Middle frontal gyrus (tissue), 1 donor: Measurements from ENCODE around the gene PSMD10.

Experiments used
- DNase-seq: peaks from one replicate; pipeline ENCODE4 v3.0.0-alpha.2; 2015; ENCODE audit warnings: low spot score; ENCODE audit errors: extremely low spot score

Gene PSMD10

DNA sequence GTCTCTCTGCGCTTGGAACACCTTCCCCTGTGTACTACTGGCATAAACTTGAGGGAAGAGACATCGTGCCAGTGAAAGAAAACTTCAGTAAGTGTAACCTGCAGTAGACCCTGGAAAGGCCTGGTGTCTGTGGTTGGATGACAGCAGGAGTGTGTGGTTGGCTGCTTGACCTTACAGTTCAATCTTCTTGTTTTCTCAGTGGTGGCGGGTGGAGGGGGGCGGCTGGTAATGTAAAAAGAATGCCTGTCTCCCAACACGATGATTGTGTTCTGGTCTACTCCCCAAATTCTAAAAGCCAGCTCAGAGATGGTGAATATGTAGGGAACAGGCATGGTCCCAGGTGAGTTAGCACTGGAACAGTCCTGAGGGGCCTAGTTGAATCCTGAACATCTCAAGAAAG, 18.6 kb downstream of the PSMD10 start:
- no peak for DNase-seq

DNA sequence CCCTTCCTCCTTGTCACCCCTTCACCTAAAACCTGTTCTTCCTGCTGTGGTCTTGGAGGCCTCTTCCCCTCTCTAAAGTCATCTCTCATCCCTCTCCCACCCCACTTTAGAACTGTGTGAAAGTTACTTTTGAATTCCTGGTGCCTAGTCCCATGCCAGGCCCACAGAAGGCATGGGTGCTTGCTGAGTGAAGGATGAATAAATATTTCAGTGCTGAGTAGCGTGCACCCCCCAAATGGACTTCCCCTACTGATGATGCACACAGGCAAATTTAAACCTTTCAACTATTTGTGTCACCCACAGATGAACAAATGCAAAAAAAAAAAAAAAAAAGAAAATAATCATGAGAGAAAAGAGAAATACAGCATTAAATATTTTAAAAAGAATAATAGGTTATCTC, 19.8 kb downstream of the PSMD10 start:
- DNase-seq: no peak

DNA sequence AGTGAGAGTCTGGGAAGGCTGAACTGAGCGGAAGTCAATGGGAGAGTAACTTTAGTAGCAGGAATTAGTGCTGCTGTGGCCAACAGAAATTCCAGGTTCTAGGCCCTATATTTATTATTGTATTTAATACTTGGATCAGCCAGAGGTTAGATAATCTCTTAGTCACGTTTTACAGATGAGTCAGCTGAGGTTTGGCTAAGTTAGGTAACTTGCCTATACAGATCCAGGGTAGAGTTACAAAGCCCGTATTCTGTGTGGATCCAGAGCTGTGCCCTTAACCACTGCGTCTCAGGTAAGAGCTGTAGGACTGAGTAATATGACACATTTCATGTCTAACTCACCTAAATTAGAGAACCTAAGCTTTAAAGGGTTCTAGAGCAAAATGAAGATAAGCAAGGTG, 20.5 kb downstream of the PSMD10 start:
- no peak for DNase-seq

GRCh38 chrX:108068121-108068520, 23.2 kb downstream of the PSMD10 start:
- no peak for DNase-seq

DNA sequence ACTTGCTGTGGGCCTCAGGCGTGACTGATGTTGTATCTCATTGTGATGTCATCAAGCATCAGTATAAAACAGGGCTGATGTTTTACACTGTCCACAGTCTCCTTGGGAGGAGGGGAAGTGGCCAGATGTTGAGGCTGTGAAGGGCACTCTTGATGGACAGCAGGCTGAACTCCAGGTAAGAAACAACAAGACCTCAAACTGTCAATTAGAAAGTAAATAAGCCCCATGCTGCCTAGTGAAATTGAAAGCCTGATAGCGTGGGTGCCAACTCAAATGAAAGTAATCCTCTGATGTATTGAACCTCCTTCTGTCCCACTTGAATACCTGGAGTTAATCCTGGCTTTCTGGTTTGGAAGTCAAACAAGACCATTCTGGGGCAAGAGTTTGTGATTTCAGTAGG, 26.7 kb downstream of the PSMD10 start:
- DNase-seq: no peak

DNA sequence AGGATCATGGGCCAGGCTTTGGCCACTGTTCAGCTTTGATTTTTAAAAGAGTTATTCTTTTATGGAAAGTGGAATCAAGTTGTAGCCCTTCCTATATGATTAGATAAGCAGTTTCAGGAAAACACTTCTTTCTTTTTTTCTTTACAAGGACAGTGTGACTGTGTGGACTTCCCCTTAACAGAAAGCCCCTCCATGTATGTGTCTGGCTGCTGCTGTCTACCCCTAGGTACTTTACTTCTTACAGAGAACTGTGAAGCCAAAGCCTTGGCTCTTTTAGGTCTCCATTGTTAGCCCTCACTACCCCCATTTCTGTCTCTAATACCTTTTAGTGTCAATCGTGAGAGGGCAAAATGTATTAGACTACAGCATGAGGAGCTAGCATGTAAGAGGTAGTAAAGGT, 27.3 kb downstream of the PSMD10 start:
- DNase-seq: no peak

DNA sequence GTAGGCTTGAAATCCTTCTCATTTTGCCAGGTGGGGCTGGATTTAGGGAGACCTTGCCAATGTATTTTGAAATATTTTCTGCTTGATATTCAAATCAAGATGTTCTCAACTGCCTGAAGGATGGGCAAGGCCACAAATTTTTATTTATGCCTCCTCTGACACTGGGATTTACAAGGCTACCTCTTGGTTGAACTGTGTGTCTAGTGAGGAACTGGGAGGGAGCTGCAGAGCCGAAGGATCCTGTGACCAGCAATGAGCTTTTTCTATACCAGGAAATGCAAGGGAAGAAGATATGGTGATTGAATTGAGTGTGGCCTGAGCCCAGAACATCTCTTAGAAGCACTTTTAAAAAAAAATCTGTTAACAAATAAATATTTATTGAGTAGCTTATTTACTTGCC, 31.5 kb downstream of the PSMD10 start:
- no peak for DNase-seq

DNA sequence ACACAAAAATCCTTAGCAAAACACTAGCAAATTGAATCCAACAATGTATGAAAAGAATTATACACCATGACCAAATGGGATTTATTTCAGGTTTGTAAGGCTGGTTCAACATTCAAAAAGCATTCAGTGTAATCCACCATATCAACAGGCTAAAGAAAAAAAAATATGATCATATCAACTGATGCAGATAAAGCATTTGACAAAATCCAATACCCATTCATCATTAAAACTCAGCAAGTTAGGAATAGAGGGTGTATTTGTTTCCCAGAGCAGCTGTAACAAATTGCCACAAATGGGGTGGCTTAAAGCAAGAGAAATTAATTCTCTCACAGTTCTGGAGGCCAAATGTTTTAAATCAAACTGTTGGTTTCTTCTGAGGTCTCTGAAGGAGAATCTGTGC, 35.8 kb downstream of the PSMD10 start:
- no peak for DNase-seq

DNA sequence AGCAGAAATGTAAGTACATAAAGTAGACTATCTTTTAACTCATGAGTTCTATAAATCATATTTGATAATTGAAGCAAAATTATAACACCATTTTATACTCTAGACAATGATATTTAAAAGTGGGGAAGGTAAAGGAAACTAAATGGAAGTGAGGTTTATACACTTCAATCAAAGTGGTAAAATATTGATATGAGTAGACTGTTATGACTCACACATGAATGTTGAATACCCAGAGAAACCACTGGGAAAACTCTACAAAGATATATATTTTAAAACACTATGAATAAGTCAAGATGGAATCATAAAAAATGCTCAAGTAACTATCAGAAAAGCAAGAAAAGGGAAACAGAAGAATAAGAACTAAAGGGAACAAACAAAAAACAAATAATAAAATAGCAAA, 38.1 kb downstream of the PSMD10 start:
- no peak for DNase-seq

- DNase-seq: no peak
These were observed 41.7 kb downstream of the PSMD10 start for GRCh38 chrX:108049649-108050048.

DNA sequence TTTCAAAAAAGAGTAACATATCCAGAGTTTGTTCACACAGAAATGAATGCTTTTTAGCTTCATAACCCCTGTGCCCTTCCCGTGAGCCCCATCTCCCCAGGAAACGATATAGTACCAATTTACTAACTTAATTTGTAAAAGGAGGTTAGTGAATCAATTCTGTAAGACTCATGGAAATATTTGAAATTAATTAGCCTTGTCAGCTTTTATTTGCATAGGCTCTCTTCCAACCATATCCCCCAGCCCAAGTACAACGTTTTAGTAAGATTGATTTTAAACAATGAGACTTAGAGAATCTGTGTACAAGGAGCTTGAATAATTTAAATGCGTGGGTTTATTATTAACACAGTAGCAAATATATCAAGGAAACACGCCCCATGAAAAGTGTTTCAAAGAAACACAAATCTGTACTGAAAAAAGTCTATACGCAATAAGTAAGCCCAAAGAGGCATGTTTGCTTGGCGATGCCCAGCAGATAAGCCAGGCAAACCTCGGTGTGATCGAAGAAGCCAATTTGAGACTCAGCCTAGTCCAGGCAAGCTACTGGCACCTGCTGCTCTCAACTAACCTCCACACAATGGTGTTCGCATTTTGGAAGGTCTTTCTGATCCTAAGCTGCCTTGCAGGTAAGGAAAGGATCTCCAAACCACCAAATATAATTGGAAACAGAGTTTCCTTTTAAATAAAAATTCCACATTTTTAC, 46.6 kb downstream of the PSMD10 start, which contains the start of gene VSIG1:
TSS of gene VSIG1 (plus strand) at position 512 of the 703 bp plus-strand sequence. CDS start at position 578, 66 bp downstream.
- no peak for DNase-seq

DNA sequence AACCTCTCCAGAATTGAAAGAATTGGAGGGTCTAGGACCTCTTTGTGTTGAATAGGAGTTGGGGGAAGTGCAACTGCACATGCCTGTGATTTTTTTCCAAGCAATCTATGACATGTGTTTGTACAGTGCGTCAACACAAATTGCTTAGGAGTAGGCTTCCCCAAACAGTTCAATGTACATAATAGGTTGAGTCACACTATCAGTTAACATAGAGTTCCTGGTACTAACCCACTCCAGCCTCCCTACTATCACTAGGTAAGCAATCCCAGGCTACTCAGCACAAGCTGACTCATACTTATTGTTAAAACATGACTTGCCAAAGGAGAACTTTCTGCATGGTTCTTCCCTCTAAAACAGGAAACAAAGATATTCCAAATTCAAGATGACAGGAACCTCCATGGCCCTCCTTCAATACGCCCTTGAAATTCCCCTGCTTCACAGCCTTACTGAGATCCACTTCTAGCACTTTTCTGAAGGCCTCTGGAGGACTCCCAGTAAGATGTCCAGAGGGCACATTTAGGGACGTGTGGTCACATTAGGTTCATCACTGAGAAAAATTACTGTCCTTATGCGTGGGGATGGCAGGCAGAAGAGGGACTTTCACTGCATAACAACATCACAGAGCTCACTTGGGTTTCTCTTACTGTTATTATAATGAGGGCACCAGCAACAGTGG, 54.9 kb downstream of the PSMD10 start:
- no peak for DNase-seq

GRCh38 chrX:108034725-108035124, 56.6 kb downstream of the PSMD10 start:
- DNase-seq: no peak
